Trophoblast cell (in vitro differentiated cells and primary cell): ENCODE data around the gene TBX5.

Experiments used
- DNase-seq, 2 donors: peaks; one replicate each; pipeline ENCODE4 v3.0.0-alpha.2; 2016
- H2AFZ ChIP-seq: 2 replicates; pipeline ENCODE4 v1.6.1; 2013; ENCODE audit warnings: low read length, moderate library complexity, mild to moderate bottlenecking; ENCODE audit not compliant: insufficient read depth, poor library complexity
- H2AK5ac ChIP-seq: 2 replicates; pipeline ENCODE4 v1.6.1; 2013; ENCODE audit warnings: mild to moderate bottlenecking, low read length
- H2BK120ac ChIP-seq: 2 replicates; pipeline ENCODE4 v1.6.1; 2013; ENCODE audit warnings: low read length, mild to moderate bottlenecking, moderate library complexity; ENCODE audit not compliant: insufficient read depth, poor library complexity
- H2BK12ac ChIP-seq: 2 replicates; pipeline ENCODE4 v1.6.1; 2013; ENCODE audit warnings: mild to moderate bottlenecking, low read length, moderate library complexity
- H2BK5ac ChIP-seq: 2 replicates; pipeline ENCODE4 v1.6.1; 2013; ENCODE audit warnings: low read length, low read depth, moderate library complexity, mild to moderate bottlenecking; ENCODE audit not compliant: poor library complexity
- H3K14ac ChIP-seq: 2 replicates; pipeline ENCODE4 v1.6.1; 2013; ENCODE audit warnings: mild to moderate bottlenecking, low read length
- H3K18ac ChIP-seq: 2 replicates; pipeline ENCODE4 v1.6.1; 2013; ENCODE audit warnings: mild to moderate bottlenecking, low read length
- H3K23ac ChIP-seq: 2 replicates; pipeline ENCODE4 v1.6.1; 2013; ENCODE audit warnings: low read length
- H3K27ac ChIP-seq: 2 replicates; pipeline ENCODE4 v1.5.1; 2013; ENCODE audit warnings: low read depth, mild to moderate bottlenecking, inconsistent platforms, low read length, moderate library complexity
- H3K27me3 ChIP-seq: 2 replicates; pipeline ENCODE4 v1.6.1; 2013; ENCODE audit warnings: inconsistent platforms, mild to moderate bottlenecking, low read length, moderate library complexity; ENCODE audit not compliant: insufficient read depth
- H3K36me3 ChIP-seq, 2 experiments: 1 replicate in 1 of 2; 2 replicates in 1 of 2; pipeline ENCODE4 v1.6.1; 2013; ENCODE audit warnings: low read length in 2 of 2, mild to moderate bottlenecking in 2 of 2, moderate library complexity in 1 of 2; ENCODE audit not compliant: insufficient read depth in 2 of 2, control insufficient read depth in 1 of 2
- H3K4ac ChIP-seq: 2 replicates; pipeline ENCODE4 v1.6.1; 2013; ENCODE audit warnings: low read depth, mild to moderate bottlenecking, low read length, moderate library complexity
- H3K4me1 ChIP-seq, 2 experiments: 1 replicate in 1 of 2; 2 replicates in 1 of 2; pipeline ENCODE4 v1.6.1; 2013; ENCODE audit warnings: low read length in 2 of 2, mild to moderate bottlenecking in 2 of 2, moderate library complexity in 1 of 2; ENCODE audit not compliant: insufficient read depth in 2 of 2, control insufficient read depth in 1 of 2
- H3K4me2 ChIP-seq: 2 replicates; pipeline ENCODE4 v1.6.1; 2013; ENCODE audit warnings: inconsistent platforms, mild to moderate bottlenecking, low read length, moderate library complexity
- H3K4me3 ChIP-seq: 2 replicates; pipeline ENCODE4 v1.5.1; 2013; ENCODE audit warnings: mild to moderate bottlenecking, low read depth, low read length, inconsistent platforms
- H3K79me1 ChIP-seq: one replicate; pipeline ENCODE4 v1.6.1; 2013; ENCODE audit warnings: low read length
- H3K79me2 ChIP-seq: 2 replicates; pipeline ENCODE4 v1.6.1; 2013; ENCODE audit warnings: low read length, mild to moderate bottlenecking; ENCODE audit not compliant: control insufficient read depth, insufficient read depth, poor library complexity
- H3K9ac ChIP-seq: 2 replicates; pipeline ENCODE4 v1.6.1; 2013; ENCODE audit warnings: mild to moderate bottlenecking, low read length
- H3K9me3 ChIP-seq: 2 replicates; pipeline ENCODE4 v1.6.1; 2013; ENCODE audit warnings: low read depth, mild to moderate bottlenecking, control low read depth, inconsistent platforms, low read length; ENCODE audit not compliant: insufficient read depth
- H4K12ac ChIP-seq: 2 replicates; pipeline ENCODE4 v1.6.1; 2013; ENCODE audit warnings: low read depth, mild to moderate bottlenecking, low read length, moderate library complexity
- H4K8ac ChIP-seq: 2 replicates; pipeline ENCODE4 v1.6.1; 2013; ENCODE audit warnings: low read depth, mild to moderate bottlenecking, low read length, moderate library complexity
- H4K91ac ChIP-seq: one replicate; pipeline ENCODE4 v1.6.1; 2013; ENCODE audit warnings: low read depth, mild to moderate bottlenecking, low read length, moderate library complexity
- WGBS: extraction: QIAGEN DNeasy Blood & Tissue Kit; methylation state at CpG from one replicate; pipeline ENCODE4 v1.1.7; 2013; ENCODE audit warnings: missing lambda C conversion rate; ENCODE audit not compliant: insufficient read length, insufficient coverage; ENCODE audit errors: extremely low coverage; 5-methylcytosine and 5-hydroxymethylcytosine counted together

Gene TBX5

DNA sequence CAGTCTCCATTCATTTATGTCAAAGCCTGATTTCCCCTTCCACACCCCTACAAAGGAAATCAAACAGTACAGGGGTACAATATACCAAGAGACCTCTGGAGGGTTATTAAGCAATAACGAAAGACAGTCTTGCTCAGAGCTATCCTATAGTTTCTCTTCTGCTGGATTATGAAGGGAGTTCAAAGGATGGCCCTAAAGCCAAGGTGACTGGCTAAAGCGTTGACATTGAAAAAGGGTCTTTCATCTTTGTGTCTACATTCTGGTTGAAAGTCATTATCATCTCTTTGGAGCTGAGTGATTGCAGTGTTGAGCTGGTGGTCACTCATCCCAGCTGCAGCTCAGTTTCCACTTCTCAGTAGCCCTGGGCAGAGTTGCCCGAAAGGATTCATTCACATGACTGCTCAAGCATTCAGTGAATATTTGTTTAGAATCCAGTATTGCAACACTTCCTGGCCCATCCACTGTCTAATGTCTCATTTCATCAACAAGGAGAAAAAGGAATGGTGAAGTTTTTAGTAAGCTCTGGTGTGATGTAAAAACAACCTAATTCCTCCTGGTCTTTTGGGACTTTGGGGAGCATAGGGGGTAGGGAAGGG is 19.2 kb upstream of the TBX5 start:
- Histone ChIP-seq H3K4me2 (no peak overlapping the region), H3K18ac (no peak overlapping the region), H3K4ac (no peak overlapping the region), H3K9ac (no peak overlapping the region), H4K12ac (no peak overlapping the region), H4K91ac (no peak overlapping the region), H3K9me3 (no peaks in the 10 kb centered on the region), H2BK120ac (no peak overlapping the region), H3K4me3 (no peak overlapping the region), H2AFZ (no peak overlapping the region), H3K23ac (no peak overlapping the region), H2BK12ac (no peak overlapping the region), H4K8ac (no peak overlapping the region), H2AK5ac (no peak overlapping the region), H3K79me1 (no peaks in the 10 kb centered on the region), H3K4me1 (no peaks in the 10 kb centered on the region), H3K27ac (no peak overlapping the region), H3K27me3 (no peaks in the 10 kb centered on the region), H2BK5ac (no peak overlapping the region), H3K36me3 (no peaks in the 10 kb centered on the region), H3K79me2 (no peaks in the 10 kb centered on the region), H3K14ac (no peak overlapping the region)
- DNase-seq = peak in 1 of 2 donors; percentile 4
- WGBS = no CpG with 5 or more reads among the region's 3 CpGs

DNA sequence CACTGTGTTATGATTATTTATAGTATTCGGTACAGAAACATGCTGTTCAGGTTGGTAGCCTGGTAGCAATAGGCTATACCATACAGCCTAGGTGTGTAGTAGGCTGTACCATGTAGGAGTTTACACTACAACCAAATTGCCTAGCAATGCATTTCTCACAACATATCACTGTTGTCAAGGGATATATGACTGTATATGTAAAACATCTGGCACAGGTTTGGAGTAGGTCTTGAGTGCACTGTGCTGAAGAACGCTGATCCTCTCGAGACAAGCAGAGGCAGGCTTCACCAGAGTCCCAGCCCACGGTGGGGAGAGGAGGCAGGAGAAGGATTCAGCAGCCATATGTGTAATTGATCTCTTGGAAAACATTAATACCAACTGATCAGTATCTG is 15.0 kb upstream of the TBX5 start:
- Histone ChIP-seq H2AFZ (no peak overlapping the region), H3K4me3 (no peak overlapping the region), H3K4ac (no peak overlapping the region), H3K27me3 (peaks cover 12% of the 10 kb centered on the region), H3K4me2 (no peak overlapping the region), H2BK120ac (no peak overlapping the region), H2BK5ac (no peak overlapping the region), H3K4me1 (no peaks in the 10 kb centered on the region), H2AK5ac (no peak overlapping the region), H2BK12ac (no peak overlapping the region), H3K9ac (no peak overlapping the region), H3K18ac (no peak overlapping the region), H4K12ac (no peak overlapping the region), H3K9me3 (peaks cover 2% of the 10 kb centered on the region), H4K91ac (no peak overlapping the region), H3K79me1 (no peaks in the 10 kb centered on the region), H3K36me3 (no peaks in the 10 kb centered on the region), H4K8ac (no peak overlapping the region), H3K79me2 (no peaks in the 10 kb centered on the region), H3K14ac (no peak overlapping the region), H3K23ac (no peak overlapping the region), H3K27ac (no peak overlapping the region)
- no CpG with 5 or more reads among the region's 4 CpGs for WGBS
- no peak for DNase-seq

DNA sequence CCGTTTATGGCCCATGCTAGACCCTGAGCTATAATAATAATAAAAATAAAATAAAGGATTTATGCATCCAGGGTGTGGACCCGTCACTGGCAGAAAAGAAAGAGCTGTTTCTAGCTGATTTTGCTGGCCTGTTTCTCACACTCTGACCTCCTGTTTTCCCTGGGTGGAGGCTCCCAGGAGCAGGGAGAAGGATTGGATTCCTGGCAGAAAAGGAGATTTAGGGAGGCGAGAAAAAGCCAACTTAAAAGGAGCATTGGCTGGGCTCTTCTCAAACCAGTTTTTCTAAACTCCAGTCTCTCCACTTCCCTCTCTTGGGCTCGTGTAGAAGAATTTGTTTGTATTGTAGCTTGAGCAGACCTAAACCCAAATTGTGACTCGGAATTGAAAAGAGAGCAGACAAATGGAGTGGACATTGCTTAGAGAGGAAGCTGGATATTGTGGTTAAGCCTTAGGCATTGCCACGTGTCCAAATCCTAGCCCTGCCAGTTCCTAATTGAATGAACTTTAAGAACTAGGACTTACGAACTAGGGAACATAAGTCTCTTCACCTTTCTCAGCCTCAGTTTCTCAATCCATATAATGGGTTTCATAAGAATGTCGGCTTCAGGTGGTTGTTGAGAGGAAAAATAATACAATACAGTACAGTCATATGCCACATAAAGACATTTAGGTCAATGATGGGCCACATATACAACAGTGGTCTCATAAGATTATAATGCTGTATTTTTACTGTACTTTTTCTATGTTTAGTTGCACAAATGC is 14.4 kb upstream of the TBX5 start:
- H2BK5ac ChIP-seq = no peak overlapping the region
- DNase-seq = no peak
- H3K36me3 ChIP-seq = no peaks in the 10 kb centered on the region
- no peak overlapping the region for H2BK120ac ChIP-seq
- H3K4me2 ChIP-seq = no peak overlapping the region
- H3K27ac ChIP-seq = no peak overlapping the region
- no peak overlapping the region for H2AK5ac ChIP-seq
- H4K91ac ChIP-seq = no peak overlapping the region
- H2AFZ ChIP-seq = no peak overlapping the region
- no peaks in the 10 kb centered on the region for H3K79me1 ChIP-seq
- H4K8ac ChIP-seq = no peak overlapping the region
- H3K14ac ChIP-seq = no peak overlapping the region
- H3K4me3 ChIP-seq = no peak overlapping the region
- H3K4ac ChIP-seq = no peak overlapping the region
- no peak overlapping the region for H3K9ac ChIP-seq
- peaks cover 4% of the 10 kb centered on the region for H3K9me3 ChIP-seq
- H3K79me2 ChIP-seq = no peaks in the 10 kb centered on the region
- H3K4me1 ChIP-seq = no peaks in the 10 kb centered on the region
- H3K18ac ChIP-seq = no peak overlapping the region
- peaks cover 18% of the 10 kb centered on the region for H3K27me3 ChIP-seq
- no peak overlapping the region for H4K12ac ChIP-seq
- H3K23ac ChIP-seq = no peak overlapping the region
- no CpG with 5 or more reads among the region's 8 CpGs for WGBS
- no peak overlapping the region for H2BK12ac ChIP-seq

DNA sequence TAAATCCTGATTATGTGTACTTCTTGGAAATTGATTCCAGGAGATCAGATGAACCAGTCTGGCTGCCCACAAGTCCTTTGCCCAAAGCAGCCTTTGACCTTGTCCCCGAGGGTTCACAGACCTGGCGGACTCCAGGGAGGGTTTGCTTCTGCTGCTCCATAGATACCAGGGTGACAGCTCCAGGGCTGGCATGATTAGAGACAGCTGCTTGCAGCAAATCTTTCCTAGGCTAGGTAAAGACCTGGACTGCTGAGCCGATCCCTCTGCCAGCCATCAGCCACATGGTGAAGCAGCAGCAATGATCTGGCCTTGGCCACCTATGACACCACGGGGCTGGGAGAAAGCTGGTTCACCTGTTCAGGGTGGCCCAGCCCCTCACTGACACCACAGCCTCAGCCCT is 10.1 kb upstream of the TBX5 start:
- no peak overlapping the region for H3K4ac ChIP-seq
- H2BK5ac ChIP-seq = no peak overlapping the region
- WGBS = no CpG with 5 or more reads among the region's 4 CpGs
- H2AFZ ChIP-seq = no peak overlapping the region
- H3K18ac ChIP-seq = no peak overlapping the region
- H4K91ac ChIP-seq = no peak overlapping the region
- no peaks in the 10 kb centered on the region for H3K79me1 ChIP-seq
- H4K8ac ChIP-seq = no peak overlapping the region
- peaks cover 6% of the 10 kb centered on the region for H3K9me3 ChIP-seq
- no peak overlapping the region for H3K27ac ChIP-seq
- H3K9ac ChIP-seq = no peak overlapping the region
- H2AK5ac ChIP-seq = no peak overlapping the region
- H3K27me3 ChIP-seq = peaks cover 55% of the 10 kb centered on the region
- no peak overlapping the region for H3K14ac ChIP-seq
- no peak overlapping the region for H3K23ac ChIP-seq
- no peaks in the 10 kb centered on the region for H3K79me2 ChIP-seq
- no peak overlapping the region for H3K4me2 ChIP-seq
- no peak overlapping the region for H2BK12ac ChIP-seq
- no peak overlapping the region for H2BK120ac ChIP-seq
- no peak overlapping the region for H4K12ac ChIP-seq
- H3K36me3 ChIP-seq = no peaks in the 10 kb centered on the region
- no peak overlapping the region for H3K4me3 ChIP-seq
- DNase-seq = no peak
- no peaks in the 10 kb centered on the region for H3K4me1 ChIP-seq
